Small intestine (tissue), 16 donors: ENCODE measurements around the gene LSM5. TPM values are rescaled to one million over a fixed set of nuclear protein-coding genes. Genes with fewer than 3 reads are reported as not detected.

Experiments used
- DNase-seq, 2 donors: peaks; one replicate each; pipeline versions ENCODE4 v3.0.0 to v3.0.0-alpha.2; 2013
- FAIRE-seq: peaks from 2 replicates; lab custom pipeline; 2012; peaks lifted over from hg19 to GRCh38; lab: Jason Lieb, UNC
- H3K27ac ChIP-seq, 3 donors: one replicate each; pipeline ENCODE4 v1.5.1; 2013; ENCODE audit warnings: low read length in 2 of 3, mild to moderate bottlenecking in 2 of 3, control low read depth in 1 of 3, inconsistent platforms in 1 of 3, low read depth in 1 of 3, moderate library complexity in 1 of 3
- H3K27me3 ChIP-seq, 3 donors: one replicate each; pipeline ENCODE4 v1.6.1; 2013; ENCODE audit warnings: low read length in 3 of 3, inconsistent platforms in 1 of 3; ENCODE audit not compliant: control insufficient read depth in 3 of 3, insufficient read depth in 3 of 3
- H3K36me3 ChIP-seq, 3 donors: one replicate each; pipeline ENCODE4 v1.6.1; 2013; ENCODE audit warnings: low read length in 3 of 3, inconsistent platforms in 1 of 3, low read depth in 1 of 3, mild to moderate bottlenecking in 1 of 3, moderate library complexity in 1 of 3; ENCODE audit not compliant: control insufficient read depth in 3 of 3, insufficient read depth in 2 of 3
- H3K4me1 ChIP-seq, 3 donors: one replicate each; pipeline ENCODE4 v1.6.1; 2013; ENCODE audit warnings: low read length in 2 of 3, inconsistent platforms in 1 of 3, low read depth in 1 of 3, mild to moderate bottlenecking in 1 of 3, moderate library complexity in 1 of 3; ENCODE audit not compliant: control insufficient read depth in 3 of 3, insufficient read depth in 2 of 3
- H3K4me3 ChIP-seq, 3 donors: one replicate each; pipeline ENCODE4 v1.5.1; 2013; ENCODE audit warnings: low read length in 3 of 3, control low read depth in 1 of 3, inconsistent platforms in 1 of 3, low read depth in 1 of 3, mild to moderate bottlenecking in 1 of 3, moderate library complexity in 1 of 3
- H3K9me3 ChIP-seq, 2 donors: one replicate each; pipeline ENCODE4 v1.6.1; 2013; ENCODE audit warnings: low read depth in 1 of 2, low read length in 1 of 2; ENCODE audit not compliant: control insufficient read depth in 2 of 2, insufficient read depth in 1 of 2
- WGBS, 3 donors: extraction: QIAGEN DNeasy Blood & Tissue Kit; methylation state at CpG; one replicate each; pipeline ENCODE4 v1.1.7; 2013; 5-methylcytosine and 5-hydroxymethylcytosine counted together
- long read RNA-seq, 10 donors: transcript quantifications; one replicate each; lab custom pipeline, GENCODE V29; 2026
- polyA plus RNA-seq, 4 donors: library from polyadenylated mRNA; stranded (reverse) in 3 of 4; unstranded in 1 of 4; fragments of 200-250 nt in 3 of 4; fragments of 120-200 nt in 1 of 4; gene quantifications; one replicate each; pipeline versions ENCODE4 v1.2.1 to v1.2.3, GENCODE V29; 2013
- donor health status: healthy with polysubstance abuse.
- donor health status: control.
- donor health status: control.
- donor health status: Bipolar disorder and iron deficiency.
- donor health status: healthy.

The LSM5 gene
- 100 to 1,000 TPM in 1 of 4 donors, 10 to 100 TPM in 3; 56.7 to 126 (median 67.7) TPM for polyA plus RNA-seq
- long read RNA-seq, donor 1, transcript LSM5-208 (5 exons, 2,258 nt), result major isoform, 103 of 121 reads
- long read RNA-seq, donor 1, partial matches to known transcripts, result 7 of 121 reads
- long read RNA-seq, donor 1, other reads (novel, unspliced or antisense), result 7 of 121 reads
- long read RNA-seq, donor 2, transcript LSM5-208 (5 exons, 2,258 nt), result major isoform, 29 of 30 reads
- long read RNA-seq, donor 2, partial matches to known transcripts, result 0 of 30 reads
- long read RNA-seq, donor 2, other reads (novel, unspliced or antisense), result 0 of 30 reads
- long read RNA-seq, donor 3, transcript LSM5-208 (5 exons, 2,258 nt), result major isoform, 54 of 64 reads
- long read RNA-seq, donor 3, partial matches to known transcripts, result 9 of 64 reads
- long read RNA-seq, donor 3, other reads (novel, unspliced or antisense), result 0 of 64 reads
- long read RNA-seq, donor 4, partial matches to known transcripts, result 0 of 1 reads
- long read RNA-seq, donor 4, other reads (novel, unspliced or antisense), result 0 of 1 reads
- long read RNA-seq, donor 5, transcript LSM5-208 (5 exons, 2,258 nt), result major isoform, 19 of 20 reads
- long read RNA-seq, donor 5, partial matches to known transcripts, result 0 of 20 reads
- long read RNA-seq, donor 5, other reads (novel, unspliced or antisense), result 0 of 20 reads
- long read RNA-seq, donor 6, transcript LSM5-208 (5 exons, 2,258 nt), result major isoform, 30 of 33 reads
- long read RNA-seq, donor 6, partial matches to known transcripts, result 0 of 33 reads
- long read RNA-seq, donor 6, other reads (novel, unspliced or antisense), result 0 of 33 reads
- long read RNA-seq, donor 7, transcript LSM5-208 (5 exons, 2,258 nt), result major isoform, 67 of 80 reads
- long read RNA-seq, donor 7, partial matches to known transcripts, result 7 of 80 reads
- long read RNA-seq, donor 7, other reads (novel, unspliced or antisense), result 0 of 80 reads
- long read RNA-seq, donor 8, partial matches to known transcripts, result 0 of 2 reads
- long read RNA-seq, donor 8, other reads (novel, unspliced or antisense), result 0 of 2 reads
- long read RNA-seq, donor 9, transcript LSM5-208 (5 exons, 2,258 nt), result major isoform, 11 of 12 reads
- long read RNA-seq, donor 9, partial matches to known transcripts, result 0 of 12 reads
- long read RNA-seq, donor 9, other reads (novel, unspliced or antisense), result 0 of 12 reads
- long read RNA-seq, donor 10, transcript LSM5-208 (5 exons, 2,258 nt), result major isoform, 60 of 72 reads
- long read RNA-seq, donor 10, partial matches to known transcripts, result 7 of 72 reads
- long read RNA-seq, donor 10, other reads (novel, unspliced or antisense), result 0 of 72 reads

DNA sequence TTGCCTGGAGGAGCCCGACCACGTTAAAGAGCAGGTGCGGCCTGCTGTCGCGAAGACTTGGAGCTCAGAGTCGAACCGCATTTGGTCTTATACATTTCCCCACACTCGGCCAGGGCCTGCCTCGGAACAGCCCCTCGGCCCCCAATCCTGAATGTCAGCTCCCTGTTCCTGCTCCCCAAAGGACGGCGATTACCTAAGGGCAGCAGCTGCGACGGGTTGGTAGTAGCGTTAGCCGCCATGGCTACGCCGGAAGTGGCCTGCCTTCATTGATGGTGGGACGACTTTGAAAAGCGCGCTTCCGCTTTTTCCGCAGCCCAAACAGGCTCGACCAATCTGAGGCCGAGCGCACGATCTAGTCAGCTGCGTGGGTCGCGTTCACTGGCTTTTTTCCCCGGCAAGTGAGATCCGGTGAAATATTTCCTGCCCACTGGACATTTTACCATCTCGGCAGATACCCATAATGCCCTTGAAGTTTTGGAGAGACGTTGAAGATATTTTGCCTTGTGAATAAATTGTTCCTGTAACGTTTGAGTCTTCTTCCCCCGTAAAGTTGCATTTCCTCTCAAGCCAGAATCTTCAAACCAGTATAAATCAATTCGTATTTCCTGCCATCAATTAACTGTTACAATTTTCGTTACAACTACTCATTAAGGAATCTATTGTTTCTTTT lies at the start of gene LSM5:
LSM5 (minus strand) TSS at position 254 of the 670 bp plus-strand sequence; CDS start at position 239, 15 bp downstream.
- no peak for FAIRE-seq

DNA sequence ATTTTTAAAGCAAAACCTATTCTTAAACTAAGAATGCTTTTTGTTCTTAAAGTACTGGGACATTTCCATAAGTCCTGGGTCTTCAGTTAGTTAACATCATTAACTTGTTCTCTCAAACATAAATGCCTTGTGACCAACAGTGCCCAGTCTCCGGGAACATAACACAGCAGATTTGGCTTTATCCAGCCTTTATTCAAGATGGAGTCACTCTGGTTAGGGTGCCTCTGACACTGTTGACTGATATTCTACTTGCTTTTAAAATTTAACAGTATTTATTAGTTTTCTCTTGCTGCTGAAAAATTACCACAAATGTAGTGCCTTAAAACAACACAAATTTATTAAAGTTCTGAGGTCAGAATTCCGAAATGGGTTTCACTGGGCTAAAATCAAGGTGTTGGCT lies 49.2 kb upstream of the LSM5 start:
- FAIRE-seq (no peak), DNase-seq (no peak)
- peaks cover 0 to 4% (median 0%) of the 10 kb centered on the region in 3 donors for H3K4me1 ChIP-seq
- 96 to 98% (median 98%) methylated on average over 2 of the region's 2 CpGs for WGBS, 3 donors
- H3K4me3 ChIP-seq, result no peak overlapping the region
- H3K27me3 ChIP-seq, result no peaks in the 10 kb centered on the region
- peaks cover 0 to 7% (median 2%) of the 10 kb centered on the region in 3 donors for H3K36me3 ChIP-seq
- no peak overlapping the region for H3K27ac ChIP-seq
- no peaks in the 10 kb centered on the region for H3K9me3 ChIP-seq

More for the DNA sequence above, at the start of gene LSM5:
- H3K27me3 ChIP-seq, result no peaks in the 10 kb centered on the region
- 0% methylated on average over 38 of the region's 38 CpGs for WGBS, 3 donors
- H3K4me3 ChIP-seq, result peak within 1 kb of the TSS; percentile 48 to 70 (median 63)
- H3K27ac ChIP-seq, result peak within 1 kb of the TSS; percentile 60 to 95 (median 87)
- peak; percentile 93 to 96 for DNase-seq
- peaks cover 0 to 4% (median 4%) of the 10 kb centered on the region in 3 donors for H3K4me1 ChIP-seq
- H3K9me3 ChIP-seq, result no peaks in the 10 kb centered on the region
- peaks cover 0 to 5% (median 2%) of the 10 kb centered on the region in 3 donors for H3K36me3 ChIP-seq

GRCh38 chr7:32537760-32538159 lies 47.6 kb upstream of the LSM5 start:
- H3K27me3 ChIP-seq, result no peaks in the 10 kb centered on the region
- no peak overlapping the region for H3K27ac ChIP-seq
- FAIRE-seq (no peak), DNase-seq (no peak)
- no peak overlapping the region for H3K4me3 ChIP-seq
- no peaks in the 10 kb centered on the region for H3K9me3 ChIP-seq
- H3K36me3 ChIP-seq, result peaks cover 0 to 6% (median 2%) of the 10 kb centered on the region in 3 donors
- 78 to 88% (median 87%) methylated on average over 4 of the region's 4 CpGs for WGBS, 3 donors
- peaks cover 0 to 4% (median 0%) of the 10 kb centered on the region in 3 donors for H3K4me1 ChIP-seq

DNA sequence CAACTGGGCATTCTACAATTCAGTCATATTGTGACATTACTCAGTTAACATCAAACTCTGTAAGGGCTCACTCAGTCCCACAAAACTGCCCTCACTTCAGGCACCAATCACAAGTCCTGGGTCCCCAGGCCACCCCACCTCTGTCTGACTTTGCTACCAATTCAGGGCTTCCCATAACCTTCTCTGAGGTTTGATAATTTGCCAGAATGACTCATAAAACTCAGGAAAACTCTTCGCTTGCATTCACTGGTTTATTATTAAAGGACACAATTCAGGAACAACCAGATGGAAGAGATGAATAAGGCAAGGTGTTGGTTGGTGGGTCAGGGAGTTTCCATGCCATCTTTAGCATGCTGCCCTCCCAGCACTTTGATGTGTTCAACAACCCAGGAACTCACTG lies 46.4 kb upstream of the LSM5 start:
- no peak for DNase-seq
- Histone ChIP-seq H3K9me3 (peaks cover 0 to 6% of the 10 kb centered on the region in 2 donors), H3K27me3 (no peaks in the 10 kb centered on the region), H3K4me1 (peaks cover 0 to 4% (median 0%) of the 10 kb centered on the region in 3 donors), H3K4me3 (no peak overlapping the region), H3K36me3 (peaks cover 0 to 12% (median 4%) of the 10 kb centered on the region in 3 donors), H3K27ac (no peak overlapping the region)
- no peak for FAIRE-seq
- WGBS, 3 donors, result 0 to 24% (median 20%) methylated on average over 1 of the region's 1 CpG

- Histone ChIP-seq H3K27ac (no peak overlapping the region), H3K27me3 (no peaks in the 10 kb centered on the region), H3K36me3 (peaks cover 0 to 15% (median 5%) of the 10 kb centered on the region in 3 donors), H3K4me3 (no peak overlapping the region), H3K4me1 (peaks cover 0 to 4% (median 0%) of the 10 kb centered on the region in 3 donors), H3K9me3 (peaks cover 0 to 9% of the 10 kb centered on the region in 2 donors)
- no peak for DNase-seq
- WGBS, 3 donors, result 95 to 97% (median 96%) methylated on average over 2 of the region's 2 CpGs
- FAIRE-seq, result no peak
Observed at GRCh38 chr7:32536016-32536415, 45.8 kb upstream of the LSM5 start.

DNA sequence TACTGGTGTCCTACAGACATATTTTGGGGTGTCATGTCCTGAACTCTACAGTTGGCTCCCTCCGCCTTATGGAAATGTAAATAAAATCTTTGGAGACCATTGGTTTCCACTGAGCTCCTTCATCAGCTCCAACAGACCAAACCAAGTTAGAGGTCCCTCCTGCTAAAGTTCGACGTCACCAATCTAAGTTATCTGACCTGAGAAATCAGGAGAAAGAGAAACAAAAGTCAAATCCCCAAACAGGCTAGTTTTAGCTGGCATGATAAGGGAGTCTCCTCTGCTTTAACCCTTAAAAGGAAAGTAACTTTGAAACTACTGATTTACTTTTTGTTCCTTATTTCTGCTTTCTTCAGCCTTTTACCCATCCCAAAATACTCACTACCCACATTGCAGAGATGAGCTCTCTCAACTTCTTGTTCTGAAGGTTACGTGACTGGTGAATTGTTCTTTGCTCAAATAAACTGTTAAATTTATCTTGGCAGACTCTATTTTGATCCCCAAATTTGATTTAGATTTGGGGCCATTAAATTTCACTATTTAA lies 45.1 kb upstream of the LSM5 start:
- H3K4me3 ChIP-seq, result no peak overlapping the region
- peaks cover 0 to 15% (median 5%) of the 10 kb centered on the region in 3 donors for H3K36me3 ChIP-seq
- FAIRE-seq (no peak), DNase-seq (no peak)
- H3K9me3 ChIP-seq, result peaks cover 0 to 9% of the 10 kb centered on the region in 2 donors
- no peaks in the 10 kb centered on the region for H3K27me3 ChIP-seq
- WGBS, 3 donors, result 74 to 95% (median 93%) methylated on average over 4 of the region's 4 CpGs
- H3K4me1 ChIP-seq, result peaks cover 0 to 4% (median 0%) of the 10 kb centered on the region in 3 donors
- H3K27ac ChIP-seq, result no peak overlapping the region

DNA sequence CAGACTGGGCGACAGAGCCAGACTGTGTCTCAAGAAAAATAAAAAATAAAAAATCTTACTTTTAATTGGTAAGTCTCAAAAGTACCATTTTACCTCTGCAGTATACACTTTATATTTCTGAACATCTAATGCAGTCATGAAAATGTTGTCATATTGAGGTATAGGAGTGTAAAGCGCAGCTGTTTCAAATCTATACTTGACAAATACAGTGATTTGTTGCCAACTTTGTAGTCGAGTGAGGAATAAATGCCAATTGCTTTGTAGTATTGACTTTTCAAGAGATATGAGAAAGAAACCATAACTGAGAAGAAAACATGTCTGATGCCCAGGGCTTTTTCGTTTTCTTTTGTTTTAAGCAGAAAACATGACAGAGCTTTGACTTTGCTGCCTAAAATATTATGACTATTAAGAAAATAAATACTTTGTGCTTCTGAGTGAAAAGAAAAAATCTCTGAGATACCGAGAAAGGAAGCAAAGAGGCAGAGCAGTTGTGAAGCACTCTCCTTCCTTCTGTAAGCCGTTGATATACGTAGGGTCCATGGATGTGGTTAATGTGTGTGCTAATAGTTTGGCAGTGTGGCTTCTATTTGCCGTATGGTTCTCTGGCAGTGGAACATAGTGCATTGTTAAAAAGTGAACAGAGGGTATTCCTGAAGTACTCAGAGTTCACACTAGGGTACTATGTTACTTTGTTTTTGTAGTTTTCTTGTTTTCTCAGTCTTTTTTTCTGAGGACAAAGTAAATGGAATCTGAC lies 43.3 kb upstream of the LSM5 start:
- FAIRE-seq, result no peak
- WGBS, 3 donors, result 66 to 78% (median 75%) methylated on average over 8 of the region's 8 CpGs
- no peak overlapping the region for H3K27ac ChIP-seq

More for the DNA sequence above, 43.3 kb upstream of the LSM5 start:
- no peak overlapping the region for H3K4me3 ChIP-seq
- no peak for DNase-seq
- H3K36me3 ChIP-seq, result peaks cover 0 to 15% (median 5%) of the 10 kb centered on the region in 3 donors
- H3K9me3 ChIP-seq, result peaks cover 0 to 9% of the 10 kb centered on the region in 2 donors
- H3K4me1 ChIP-seq, result peaks cover 0 to 4% (median 0%) of the 10 kb centered on the region in 3 donors
- H3K27me3 ChIP-seq, result no peaks in the 10 kb centered on the region
